Colonic mucosa (tissue), 4 donors: Measurements from ENCODE around the gene IL3. TPM values are rescaled to one million over a fixed set of nuclear protein-coding genes. Genes with fewer than 3 reads are reported as not detected.

Experiments used
- DNase-seq: peaks from one replicate; pipeline ENCODE4 v3.0.0-alpha.2; 2020
- H3K27ac ChIP-seq: fragments of 200-600 bp; one replicate; pipeline ENCODE4 v1.8.0; 2021
- H3K27me3 ChIP-seq: fragments of 200-600 bp; one replicate; pipeline ENCODE4 v1.8.0; 2021
- H3K36me3 ChIP-seq: fragments of 200-600 bp; one replicate; pipeline ENCODE4 v1.8.0; 2021
- H3K4me1 ChIP-seq: fragments of 200-600 bp; one replicate; pipeline ENCODE4 v1.8.0; 2021; ENCODE audit warnings: mild to moderate bottlenecking
- H3K4me3 ChIP-seq: fragments of 200-600 bp; one replicate; pipeline ENCODE4 v1.8.0; 2021
- H3K9ac ChIP-seq, 2 donors: one replicate each; pipeline ENCODE4 v1.7.0; 2013; ENCODE audit warnings: control low read depth in 2 of 2, low read depth in 2 of 2, low read length in 2 of 2
- H3K9me3 ChIP-seq: fragments of 200-600 bp; one replicate; pipeline ENCODE4 v1.8.0; 2021
- CTCF ChIP-seq: fragments of 200-600 bp; IDR thresholded peaks from one replicate; pipeline ENCODE4 v1.8.0; 2022; ENCODE audit warnings: antibody characterized with exemption, mild to moderate bottlenecking
- intact Hi-C: fragments of 100-400 bp; cut with DNase I; formaldehyde crosslinking; loops from one replicate; pipeline ENCODE4 v1.14.1; 2022
- total RNA-seq, 2 donors: library from RNA; stranded (reverse); fragmentation: NEBNext Ultra II Directional in 1 of 2; extraction: Animal tissue kit (Norgen Biotek cat#: 25700) in 1 of 2; gene quantifications; one replicate each; pipeline ENCODE4 v1.2.1, GENCODE V29; 2021
- donor health status: healthy.
- donor health status: DM: no; HTN: no; CAD: no.
- donor health status: DM: no; HTN: no; CAD: no.

IL3 gene
- total RNA-seq, 2 donors from 2014 or later: 0.25 TPM; not detected in 1

GRCh38 chr5:132094393-132095076 is 34.1 kb downstream of the IL3 start:
- H3K4me1 ChIP-seq: no peaks in the 10 kb centered on the region
- no peak for TF ChIP-seq CTCF
- intact Hi-C loops: no loop called here
- no peak overlapping the region for H3K4me3 ChIP-seq
- H3K27me3 ChIP-seq: no peaks in the 10 kb centered on the region
- H3K9me3 ChIP-seq: no peaks in the 10 kb centered on the region
- H3K36me3 ChIP-seq: no peaks in the 10 kb centered on the region
- no peak overlapping the region for H3K27ac ChIP-seq
- H3K9ac ChIP-seq: no peak overlapping the region
- no peak for DNase-seq

- no peak overlapping the region for H3K27ac ChIP-seq
- intact Hi-C loops: no loop called here
- H3K4me3 ChIP-seq: no peak overlapping the region
- H3K27me3 ChIP-seq: no peaks in the 10 kb centered on the region
- TF ChIP-seq CTCF: no peak
- no peaks in the 10 kb centered on the region for H3K4me1 ChIP-seq
- no peaks in the 10 kb centered on the region for H3K36me3 ChIP-seq
- DNase-seq: no peak
- no peaks in the 10 kb centered on the region for H3K9me3 ChIP-seq
- no peak overlapping the region for H3K9ac ChIP-seq
Observed at GRCh38 chr5:132095077-132095410, 34.6 kb downstream of the IL3 start.

GRCh38 chr5:132095424-132095972 is 35.0 kb downstream of the IL3 start:
- intact Hi-C loops: no loop called here
- Histone ChIP-seq H3K36me3 (no peaks in the 10 kb centered on the region), H3K4me3 (no peak overlapping the region), H3K4me1 (no peaks in the 10 kb centered on the region), H3K27ac (no peak overlapping the region), H3K27me3 (no peaks in the 10 kb centered on the region), H3K9me3 (no peaks in the 10 kb centered on the region), H3K9ac (no peak overlapping the region)
- no peak for TF ChIP-seq CTCF
- no peak for DNase-seq

GRCh38 chr5:132096904-132097303 is 36.4 kb downstream of the IL3 start:
- no peaks in the 10 kb centered on the region for H3K9me3 ChIP-seq
- intact Hi-C loops: no loop called here
- no peak for DNase-seq
- no peak overlapping the region for H3K4me3 ChIP-seq
- no peak overlapping the region for H3K27ac ChIP-seq
- H3K9ac ChIP-seq: no peak overlapping the region
- H3K27me3 ChIP-seq: no peaks in the 10 kb centered on the region
- no peak for TF ChIP-seq CTCF
- no peaks in the 10 kb centered on the region for H3K4me1 ChIP-seq
- H3K36me3 ChIP-seq: no peaks in the 10 kb centered on the region

GRCh38 chr5:132098151-132098594 is 37.7 kb downstream of the IL3 start:
- no peaks in the 10 kb centered on the region for H3K36me3 ChIP-seq
- H3K27me3 ChIP-seq: no peaks in the 10 kb centered on the region
- H3K4me1 ChIP-seq: no peaks in the 10 kb centered on the region
- H3K27ac ChIP-seq: no peak overlapping the region
- H3K9me3 ChIP-seq: no peaks in the 10 kb centered on the region
- intact Hi-C loops: no loop called here
- H3K4me3 ChIP-seq: no peak overlapping the region
- DNase-seq: no peak
- TF ChIP-seq CTCF: no peak
- no peak overlapping the region for H3K9ac ChIP-seq
